ENCODE results near the gene NSD1.

The NSD1 gene

GRCh38 chr5:177133096-177133852 lies at the start of gene NSD1:
Gene NSD1, plus strand, starts transcription at chr5:177133773. Its CDS starts 1,331 bp downstream, at chr5:177135104.
- DNase-seq (ENCODE audit: low read depth in 2 of 2), result peak; percentile 75 to 76

GRCh38 chr5:177084175-177084574 lies 49.4 kb upstream of the NSD1 start:
- no peak for DNase-seq (ENCODE audit: low read depth in 2 of 2)

- DNase-seq (ENCODE audit: low read depth in 2 of 2), result no peak
Measured at GRCh38 chr5:177085985-177086653, 47.5 kb upstream of the NSD1 start.

- DNase-seq (ENCODE audit: low read depth in 2 of 2), result peak; percentile 20 to 31
Measured at GRCh38 chr5:177086654-177087397, 46.7 kb upstream of the NSD1 start, which contains the start of gene FGFR4. Gene FGFR4, plus strand, starts transcription at chr5:177086915. Its CDS starts 2,688 bp downstream, at chr5:177089603.

- DNase-seq (ENCODE audit: low read depth in 2 of 2), result no peak
Measured at GRCh38 chr5:177087398-177088005, 46.1 kb upstream of the NSD1 start.

- DNase-seq (ENCODE audit: low read depth in 2 of 2), result no peak
Measured at GRCh38 chr5:177089127-177089526, 44.4 kb upstream of the NSD1 start.

- no peak for DNase-seq (ENCODE audit: low read depth in 2 of 2)
Measured at GRCh38 chr5:177089825-177090641, 43.5 kb upstream of the NSD1 start.

- no peak for DNase-seq (ENCODE audit: low read depth in 2 of 2)
Measured at GRCh38 chr5:177090813-177091212, 42.8 kb upstream of the NSD1 start.

GRCh38 chr5:177091232-177091631 lies 42.3 kb upstream of the NSD1 start:
- no peak for DNase-seq (ENCODE audit: low read depth in 2 of 2)

- DNase-seq (ENCODE audit: low read depth in 2 of 2), result no peak
Measured at GRCh38 chr5:177092178-177093081, 41.1 kb upstream of the NSD1 start.

- DNase-seq (ENCODE audit: low read depth in 2 of 2), result no peak
Measured at GRCh38 chr5:177093082-177093712, 40.4 kb upstream of the NSD1 start.

- DNase-seq (ENCODE audit: low read depth in 2 of 2), result no peak
Measured at GRCh38 chr5:177093803-177094202, 39.8 kb upstream of the NSD1 start.

- DNase-seq (ENCODE audit: low read depth in 2 of 2), result no peak
Measured at GRCh38 chr5:177094224-177095087, 39.1 kb upstream of the NSD1 start.

GRCh38 chr5:177095088-177095669 lies 38.4 kb upstream of the NSD1 start:
- no peak for DNase-seq (ENCODE audit: low read depth in 2 of 2)

- DNase-seq (ENCODE audit: low read depth in 2 of 2), result no peak
Measured at GRCh38 chr5:177096162-177097015, 37.2 kb upstream of the NSD1 start.

- DNase-seq (ENCODE audit: low read depth in 2 of 2), result no peak
Measured at GRCh38 chr5:177097016-177097985, 36.3 kb upstream of the NSD1 start.

Data from fibroblast of skin of left quadriceps (primary cell).